D721Med (cell line): ENCODE data around the gene HMBS.
A peak's percentile ranks its signal among the peaks of the same experiment; 100 is the strongest.
"Not testable (repeated sequence)": the region's sequence is repeated elsewhere in the genome, so short reads cannot be mapped to it uniquely, and the experiment has no call there.

Source experiments
- DNase-seq: peaks from one replicate; pipeline ENCODE4 v3.0.0; 2011; ENCODE audit warnings: low spot score; ENCODE audit not compliant: insufficient read length
- FAIRE-seq: peaks from 2 replicates; lab custom pipeline; 2011; peaks lifted over from hg19 to GRCh38; lab: Jason Lieb, UNC
- CTCF ChIP-seq: IDR thresholded peaks from 2 replicates; pipeline ENCODE4 v1.5.1; 2012; ENCODE audit warnings: mild to moderate bottlenecking, control low read depth; ENCODE audit not compliant: insufficient read depth; ENCODE audit errors: missing control alignments

Gene HMBS

GRCh38 chr11:119121811-119122124, 37.1 kb downstream of the HMBS start:
- no peak for DNase-seq
- TF ChIP-seq CTCF = no peak
- no peak for FAIRE-seq

GRCh38 chr11:119125821-119126220, 41.1 kb downstream of the HMBS start:
- no peak for FAIRE-seq
- DNase-seq = no peak
- TF ChIP-seq CTCF = no peak

- no peak for TF ChIP-seq CTCF
- FAIRE-seq (no peak), DNase-seq (no peak)
These were observed 42.1 kb downstream of the HMBS start for GRCh38 chr11:119126675-119127268.

GRCh38 chr11:119130662-119131061, 46.0 kb downstream of the HMBS start:
- DNase-seq (no peak), FAIRE-seq (no peak)
- TF ChIP-seq CTCF = no peak

- peak; percentile 22 for TF ChIP-seq CTCF
- DNase-seq = no peak
- no peak for FAIRE-seq
These were observed 49.8 kb downstream of the HMBS start for GRCh38 chr11:119134389-119134978.

GRCh38 chr11:119139276-119139675, 54.6 kb downstream of the HMBS start:
- not testable (repeated sequence) for FAIRE-seq

More at GRCh38 chr11:119139276-119139675, 54.6 kb downstream of the HMBS start:
- DNase-seq = not testable (repeated sequence)
